BE2C (cell line): Measurements from ENCODE around the gene MORC3.
"Not testable (repeated sequence)": the region's sequence is repeated elsewhere in the genome, so short reads cannot be mapped to it uniquely, and the experiment has no call there.

Source experiments
- DNase-seq: peaks from one replicate; pipeline ENCODE4 v3.0.0-alpha.2; 2020
- H3K27me3 ChIP-seq: fragments of 250-450 bp; sonication (Bioruptor Pico); 2 replicates; pipeline ENCODE4 v1.5.1; 2020; ENCODE audit warnings: mild to moderate bottlenecking
- H3K36me3 ChIP-seq: fragments of 250-450 bp; sonication (Bioruptor Pico); 2 replicates; pipeline ENCODE4 v1.5.1; 2020; ENCODE audit warnings: mild to moderate bottlenecking
- H3K4me1 ChIP-seq: fragments of 250-450 bp; sonication (Bioruptor Pico); 2 replicates; pipeline ENCODE4 v1.5.1; 2020
- H3K4me3 ChIP-seq: 2 replicates; pipeline ENCODE4 v1.5.1; 2011; ENCODE audit warnings: low read depth, low read length
- H3K9me3 ChIP-seq: fragments of 250-450 bp; sonication (Bioruptor Pico); 2 replicates; pipeline ENCODE4 v1.5.1; 2020
- TF ChIP-seq, protein P1 (sequence below): IDR thresholded peaks from 2 replicates; pipeline ENCODE4 v1.5.1; 2012; ENCODE audit warnings: mild to moderate bottlenecking, low read depth, low read length

Gene MORC3

DNA sequence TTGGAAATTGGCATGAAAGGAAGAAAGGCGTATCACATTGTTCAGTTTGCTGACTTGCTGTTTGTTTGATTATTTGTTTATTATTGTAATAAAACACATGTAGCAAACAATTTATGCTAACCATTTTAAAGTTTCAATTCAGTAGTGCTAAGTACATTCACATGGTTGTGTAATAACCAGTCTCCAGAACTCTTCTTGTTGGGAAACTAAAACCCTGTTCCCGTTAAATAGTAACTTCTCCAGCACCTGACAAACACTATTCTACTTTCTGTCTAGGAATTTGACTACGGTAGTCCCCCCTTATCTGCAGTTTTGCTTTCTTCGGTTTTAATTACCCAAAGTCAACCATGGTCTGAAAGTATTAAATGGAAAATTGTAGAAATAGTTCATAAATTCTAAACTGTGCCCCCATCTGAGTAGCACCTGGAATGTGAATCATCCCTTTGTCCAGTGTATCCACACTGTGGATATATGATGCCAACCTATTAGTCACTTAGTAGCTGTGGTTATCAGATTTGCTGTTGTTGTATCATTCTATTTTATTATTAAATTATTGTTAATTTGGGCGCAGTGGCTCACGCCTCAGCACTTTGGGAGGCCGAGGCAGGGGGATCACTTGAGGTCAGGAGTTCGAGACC is 5.5 kb downstream of the MORC3 start:
- Histone ChIP-seq H3K36me3 (no peaks in the 10 kb centered on the region; the same call in 1 of the 2 replicates), H3K27me3 (no peaks in the 10 kb centered on the region), H3K4me1 (no peaks in the 10 kb centered on the region), H3K4me3 (no peak overlapping the region), H3K9me3 (no peaks in the 10 kb centered on the region)
- DNase-seq = no peak
- TF ChIP-seq, protein P1, sequence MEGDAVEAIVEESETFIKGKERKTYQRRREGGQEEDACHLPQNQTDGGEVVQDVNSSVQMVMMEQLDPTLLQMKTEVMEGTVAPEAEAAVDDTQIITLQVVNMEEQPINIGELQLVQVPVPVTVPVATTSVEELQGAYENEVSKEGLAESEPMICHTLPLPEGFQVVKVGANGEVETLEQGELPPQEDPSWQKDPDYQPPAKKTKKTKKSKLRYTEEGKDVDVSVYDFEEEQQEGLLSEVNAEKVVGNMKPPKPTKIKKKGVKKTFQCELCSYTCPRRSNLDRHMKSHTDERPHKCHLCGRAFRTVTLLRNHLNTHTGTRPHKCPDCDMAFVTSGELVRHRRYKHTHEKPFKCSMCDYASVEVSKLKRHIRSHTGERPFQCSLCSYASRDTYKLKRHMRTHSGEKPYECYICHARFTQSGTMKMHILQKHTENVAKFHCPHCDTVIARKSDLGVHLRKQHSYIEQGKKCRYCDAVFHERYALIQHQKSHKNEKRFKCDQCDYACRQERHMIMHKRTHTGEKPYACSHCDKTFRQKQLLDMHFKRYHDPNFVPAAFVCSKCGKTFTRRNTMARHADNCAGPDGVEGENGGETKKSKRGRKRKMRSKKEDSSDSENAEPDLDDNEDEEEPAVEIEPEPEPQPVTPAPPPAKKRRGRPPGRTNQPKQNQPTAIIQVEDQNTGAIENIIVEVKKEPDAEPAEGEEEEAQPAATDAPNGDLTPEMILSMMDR = no peak

DNA sequence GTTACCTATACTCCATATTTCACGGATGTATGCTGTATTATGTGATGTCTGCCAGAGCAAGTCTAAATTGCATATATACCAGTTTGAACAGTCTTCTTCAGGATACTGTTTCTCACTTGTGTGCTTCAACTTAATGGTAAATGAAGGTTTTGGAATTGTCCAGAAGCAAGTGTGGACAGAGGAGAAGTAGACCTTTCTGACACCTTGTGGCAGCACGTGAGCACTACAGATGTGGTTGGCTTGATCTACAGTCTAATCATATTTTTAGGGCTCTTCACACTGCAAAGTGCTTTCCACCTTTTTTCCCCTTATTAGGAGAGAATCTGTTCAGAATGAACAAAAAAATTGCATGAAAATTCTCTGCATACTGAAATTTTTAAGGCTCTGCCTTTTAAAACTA is 10.9 kb downstream of the MORC3 start:
- H3K9me3 ChIP-seq = no peaks in the 10 kb centered on the region
- no peaks in the 10 kb centered on the region for H3K27me3 ChIP-seq
- DNase-seq = peak; percentile 51
- no peaks in the 10 kb centered on the region for H3K36me3 ChIP-seq
- TF ChIP-seq, protein P1 = peak; percentile 79
- no peak overlapping the region for H3K4me3 ChIP-seq
- H3K4me1 ChIP-seq = no peaks in the 10 kb centered on the region

DNA sequence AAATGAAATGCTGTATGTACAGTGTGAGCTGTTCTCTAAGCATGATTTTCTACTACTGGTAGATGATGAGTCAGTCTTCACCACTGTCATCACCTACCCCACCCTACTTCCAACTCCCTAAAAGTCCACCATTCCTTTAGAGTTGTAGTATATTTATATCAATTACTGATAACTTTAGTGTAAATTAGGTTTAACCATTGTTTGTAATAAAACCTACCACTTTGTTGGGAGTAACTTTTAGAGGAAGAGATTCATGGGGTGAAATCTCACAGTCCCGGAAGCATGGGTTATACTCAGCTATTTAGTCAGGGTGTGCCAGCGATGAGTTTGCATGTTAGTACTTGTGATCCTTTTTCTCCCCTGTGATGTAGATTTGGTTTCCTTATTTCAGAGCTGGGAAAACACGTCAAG is 17.1 kb downstream of the MORC3 start:
- Histone ChIP-seq H3K4me1 (no peaks in the 10 kb centered on the region), H3K9me3 (no peaks in the 10 kb centered on the region), H3K36me3 (peaks cover 10% of the 10 kb centered on the region), H3K27me3 (no peaks in the 10 kb centered on the region), H3K4me3 (no peak overlapping the region)
- TF ChIP-seq, protein P1 = no peak
- no peak for DNase-seq

DNA sequence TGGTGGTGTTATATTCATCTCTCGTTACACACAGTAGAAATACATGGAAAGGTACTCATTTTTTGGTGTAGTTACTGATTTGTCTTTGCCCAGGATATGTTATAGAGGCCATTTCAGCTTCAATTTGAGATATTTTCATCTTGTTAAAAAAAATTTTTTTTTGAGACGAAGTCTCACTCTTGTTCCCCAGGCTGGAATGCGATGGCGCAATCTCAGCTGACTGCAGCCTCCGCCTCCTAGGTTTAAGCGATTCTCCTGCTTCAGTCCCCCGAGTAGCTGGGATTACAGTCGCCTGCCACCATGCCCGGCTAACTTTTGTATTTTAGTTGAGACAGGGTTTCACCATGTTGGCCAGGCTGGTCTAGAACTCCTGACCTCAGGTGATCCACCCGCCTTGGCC is 19.0 kb downstream of the MORC3 start:
- DNase-seq = no peak
- H3K9me3 ChIP-seq = no peaks in the 10 kb centered on the region
- peaks cover 10% of the 10 kb centered on the region for H3K36me3 ChIP-seq
- no peak overlapping the region for H3K4me3 ChIP-seq
- no peaks in the 10 kb centered on the region for H3K27me3 ChIP-seq
- no peaks in the 10 kb centered on the region for H3K4me1 ChIP-seq
- TF ChIP-seq, protein P1 = no peak

DNA sequence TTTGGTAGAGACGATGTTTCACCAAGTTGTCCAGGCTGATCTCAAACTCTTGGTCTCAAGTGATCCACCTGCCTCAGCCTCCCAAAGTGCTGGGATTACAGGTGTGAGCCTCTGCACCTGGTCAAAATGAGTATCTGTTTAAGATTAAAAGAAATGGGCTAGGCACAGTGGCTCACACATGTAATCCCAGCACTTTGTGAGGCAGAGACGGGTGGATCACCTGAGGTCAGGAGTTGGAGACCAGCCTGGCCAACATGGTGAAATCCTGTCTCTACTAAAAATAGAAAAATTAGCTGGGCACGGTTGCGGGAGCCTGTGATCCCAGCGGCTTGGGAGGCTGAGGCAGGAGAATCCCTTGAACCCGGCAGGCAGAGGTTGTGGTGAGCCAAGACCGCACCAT is 22.6 kb downstream of the MORC3 start:
- H3K4me3 ChIP-seq, H3K27me3 ChIP-seq, H3K9me3 ChIP-seq, H3K4me1 ChIP-seq, DNase-seq: not testable (repeated sequence)
- peaks cover 20% of the 10 kb centered on the region for H3K36me3 ChIP-seq

DNA sequence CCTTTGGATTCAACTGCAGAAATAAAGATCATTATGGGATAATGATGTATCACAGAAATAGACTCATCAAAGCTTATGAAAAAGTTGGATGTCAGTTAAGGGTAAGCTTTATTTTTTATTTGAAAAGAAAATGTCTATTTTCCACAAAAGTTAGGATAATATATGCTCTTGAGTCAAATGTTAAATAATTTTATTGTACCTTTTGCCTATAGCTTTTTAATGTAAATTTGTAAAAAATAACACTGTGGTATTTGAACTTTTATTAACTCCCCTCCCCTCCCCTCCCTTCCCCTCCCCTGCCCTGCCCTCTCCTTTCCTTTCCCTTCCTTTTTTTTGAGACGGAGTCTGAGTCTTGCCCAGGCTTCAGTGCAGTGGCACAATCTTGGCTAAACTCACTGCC is 24.9 kb downstream of the MORC3 start:
- Histone ChIP-seq H3K4me1 (no peaks in the 10 kb centered on the region), H3K27me3 (no peaks in the 10 kb centered on the region), H3K4me3 (no peak overlapping the region), H3K36me3 (peaks cover 31% of the 10 kb centered on the region), H3K9me3 (no peaks in the 10 kb centered on the region)
- TF ChIP-seq, protein P1 = no peak
- DNase-seq = no peak
